ENCODE results near the gene CNGB1. TPM values are rescaled to one million over a fixed set of nuclear protein-coding genes. Genes with fewer than 3 reads are reported as not detected.

CNGB1 gene
- polyA plus RNA-seq, 1 of the 3 experiments (the other 2 are of a cell fraction): 0.05 TPM

DNA sequence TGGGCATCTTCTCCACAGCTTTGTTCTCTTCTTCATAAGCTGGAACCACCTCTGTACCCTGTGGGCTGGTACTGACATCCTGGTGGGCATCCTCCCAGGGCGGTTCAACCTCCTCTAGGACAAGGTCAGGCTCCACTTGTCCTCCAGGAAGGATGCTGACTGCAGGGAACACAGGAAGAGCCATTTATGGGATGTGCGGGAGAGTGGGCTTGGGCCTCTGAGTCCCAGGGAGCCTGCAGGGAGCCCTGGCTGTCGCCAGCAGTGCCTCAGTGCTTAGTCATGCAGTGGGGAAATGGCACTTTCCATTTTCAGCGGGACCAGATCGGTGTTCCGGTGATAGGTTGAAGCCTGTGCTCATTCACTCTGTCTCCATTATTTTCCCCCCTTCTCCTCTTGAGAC lies 20.5 kb downstream of the CNGB1 start:
- H4K20me1 ChIP-seq (ENCODE audit: insufficient read depth): no peaks in the 10 kb centered on the region
- H3K36me3 ChIP-seq (replicated peaks in 1 of 2; ENCODE audit: control insufficient read depth in 1 of 2, insufficient read depth in 2 of 2, low read length in 1 of 2): no peaks in the 10 kb centered on the region
- no peak for TF ChIP-seq EZH2phosphoT487 (IDR thresholded peaks at IDR 0.05; ENCODE audit: borderline replicate concordance, low read depth)
- no peak for TF ChIP-seq NRF1 (IDR thresholded peaks at IDR 0.05; ENCODE audit: low read depth, low read length)
- TF ChIP-seq TCF12 (IDR thresholded peaks at IDR 0.05): no peak
- no peak for TF ChIP-seq RAD21 (IDR thresholded peaks at IDR 0.05; ENCODE audit: low read length)
- no peak for TF ChIP-seq TEAD4 (IDR thresholded peaks at IDR 0.05; ENCODE audit: borderline replicate concordance, insufficient read depth)
- no peak for TF ChIP-seq IRF3 (IDR thresholded peaks at IDR 0.05; ENCODE audit: low read depth, low read length)
- H3K27me3 ChIP-seq (ENCODE audit: insufficient read depth): no peaks in the 10 kb centered on the region
- H3K27ac ChIP-seq (ENCODE audit: low read depth in 2 of 2, low read length in 1 of 2): no peak overlapping the region
- H3K4me3 ChIP-seq (ENCODE audit: low read depth in 2 of 2, low read length in 1 of 2): no peak overlapping the region
- no peaks in the 10 kb centered on the region for H3K79me2 ChIP-seq (ENCODE audit: insufficient read depth)
- no peaks in the 10 kb centered on the region for H3F3A ChIP-seq (replicated peaks; ENCODE audit: insufficient read depth)
- ChIA-PET CTCF (interaction anchor here (0.7 kb wide), 1 partner anchor 42 kb away, joined by 3 read pairs; no protein-coding TSS in a partner anchor), POLR2A (no interaction called here)
- peaks cover 0 to 5% of the 10 kb centered on the region in 2 experiments; a peak in 1 of 4 replicates for H3K4me1 ChIP-seq (ENCODE audit: control insufficient read depth in 1 of 2, insufficient read depth in 2 of 2, low read depth in 1 of 2, low read length in 1 of 2)
- 45% methylated on average over 6 of the region's 6 CpGs for WGBS (ENCODE audit: low lambda C conversion rate)
- no peak for DNase-seq
- no peaks in the 10 kb centered on the region for H3K9me3 ChIP-seq
- H2AFZ ChIP-seq (ENCODE audit: low read depth): no peak overlapping the region
- H3K9me2 ChIP-seq: no peaks in the 10 kb centered on the region
- H3K9ac ChIP-seq: no peak overlapping the region
- no peak overlapping the region for H3K4me2 ChIP-seq

DNA sequence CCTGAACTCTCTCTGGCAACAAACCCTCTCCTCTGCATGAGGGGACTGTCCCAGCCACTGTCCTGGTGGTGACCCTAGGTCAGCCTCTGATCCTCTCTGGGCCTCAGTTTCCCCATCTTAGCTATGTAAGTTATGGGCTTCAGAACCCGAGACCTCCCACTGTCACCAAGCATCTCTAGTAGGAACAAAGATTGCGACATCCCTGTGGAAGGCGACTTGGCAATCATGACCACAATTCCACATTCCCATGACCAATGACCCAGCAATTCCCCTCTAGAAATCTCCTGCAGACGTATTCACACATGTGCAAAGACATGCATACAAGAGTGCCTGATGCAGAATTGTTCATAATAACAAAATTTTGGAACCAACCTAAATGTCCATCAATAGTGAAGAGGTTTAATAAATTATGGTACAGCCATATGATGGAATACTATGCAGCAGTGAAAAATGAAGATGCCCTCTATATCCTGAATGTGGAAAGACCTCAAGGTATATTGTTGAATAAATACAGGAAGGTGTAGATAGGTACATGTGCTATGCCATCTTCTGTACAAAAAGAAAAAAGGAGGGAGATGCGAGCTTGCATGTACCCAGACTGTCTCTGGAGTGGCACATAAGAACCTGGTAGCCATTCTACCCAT lies 21.2 kb downstream of the CNGB1 start:
- no peak overlapping the region for H3K4me3 ChIP-seq (ENCODE audit: low read depth in 2 of 2, low read length in 1 of 2)
- no peaks in the 10 kb centered on the region for H3K79me2 ChIP-seq (ENCODE audit: insufficient read depth)
- H4K20me1 ChIP-seq (ENCODE audit: insufficient read depth): no peaks in the 10 kb centered on the region
- H3K27me3 ChIP-seq (ENCODE audit: insufficient read depth): no peaks in the 10 kb centered on the region
- H3K9ac ChIP-seq: no peak overlapping the region
- ChIA-PET CTCF (no interaction called here), POLR2A (no interaction called here)
- H3K4me1 ChIP-seq (ENCODE audit: control insufficient read depth in 1 of 2, insufficient read depth in 2 of 2, low read depth in 1 of 2, low read length in 1 of 2): peaks cover 0 to 5% of the 10 kb centered on the region in 2 experiments; a peak in 1 of 4 replicates
- H3K4me2 ChIP-seq: no peak overlapping the region
- TF ChIP-seq MEF2A (IDR thresholded peaks at IDR 0.05; ENCODE audit: borderline replicate concordance, low read depth) (no peak), MXI1 (IDR thresholded peaks at IDR 0.05; ENCODE audit: low read depth, low read length) (no peak), TAF1 (IDR thresholded peaks at IDR 0.05; ENCODE audit: borderline replicate concordance, low read depth, low read length) (no peak)
- 65% methylated on average over 5 of the region's 5 CpGs for WGBS (ENCODE audit: low lambda C conversion rate)
- no peak overlapping the region for H3K27ac ChIP-seq (ENCODE audit: low read depth in 2 of 2, low read length in 1 of 2)
- DNase-seq: no peak
- no peaks in the 10 kb centered on the region for H3K9me2 ChIP-seq
- no peaks in the 10 kb centered on the region for H3K9me3 ChIP-seq
- no peaks in the 10 kb centered on the region for H3K36me3 ChIP-seq (replicated peaks in 1 of 2; ENCODE audit: control insufficient read depth in 1 of 2, insufficient read depth in 2 of 2, low read length in 1 of 2)
- no peak overlapping the region for H2AFZ ChIP-seq (ENCODE audit: low read depth)
- no peaks in the 10 kb centered on the region for H3F3A ChIP-seq (replicated peaks; ENCODE audit: insufficient read depth)

GRCh38 chr16:57949013-57949412 lies 21.9 kb downstream of the CNGB1 start:
- CTCF ChIA-PET: no interaction called here
- H3K4me1 ChIP-seq (ENCODE audit: control insufficient read depth in 1 of 2, insufficient read depth in 2 of 2, low read depth in 1 of 2, low read length in 1 of 2): peaks cover 0 to 5% of the 10 kb centered on the region in 2 experiments; a peak in 1 of 4 replicates
- no peak overlapping the region for H3K4me2 ChIP-seq
- no peak overlapping the region for H3K9ac ChIP-seq
- no peaks in the 10 kb centered on the region for H3K79me2 ChIP-seq (ENCODE audit: insufficient read depth)
- no peaks in the 10 kb centered on the region for H3F3A ChIP-seq (replicated peaks; ENCODE audit: insufficient read depth)
- no peaks in the 10 kb centered on the region for H4K20me1 ChIP-seq (ENCODE audit: insufficient read depth)
- 70% methylated on average over 2 of the region's 2 CpGs for WGBS (ENCODE audit: low lambda C conversion rate)
- no peaks in the 10 kb centered on the region for H3K27me3 ChIP-seq (ENCODE audit: insufficient read depth)
- no peaks in the 10 kb centered on the region for H3K9me2 ChIP-seq
- H3K27ac ChIP-seq (ENCODE audit: low read depth in 2 of 2, low read length in 1 of 2): no peak overlapping the region
- H3K36me3 ChIP-seq (replicated peaks in 1 of 2; ENCODE audit: control insufficient read depth in 1 of 2, insufficient read depth in 2 of 2, low read length in 1 of 2): no peaks in the 10 kb centered on the region
- no peak overlapping the region for H3K4me3 ChIP-seq (ENCODE audit: low read depth in 2 of 2, low read length in 1 of 2)
- no peaks in the 10 kb centered on the region for H3K9me3 ChIP-seq
- POLR2A ChIA-PET: no interaction called here
- H2AFZ ChIP-seq (ENCODE audit: low read depth): no peak overlapping the region
- DNase-seq: no peak
- TF ChIP-seq POLR2AphosphoS5 (IDR thresholded peaks at IDR 0.05; ENCODE audit: low read depth, low read length) (no peak), CTCF (IDR thresholded peaks at IDR 0.05) (no peak), USF1 (IDR thresholded peaks at IDR 0.05; ENCODE audit: borderline replicate concordance, low read depth) (no peak), EZH2phosphoT487 (IDR thresholded peaks at IDR 0.05; ENCODE audit: borderline replicate concordance, low read depth) (no peak), GABPA (IDR thresholded peaks at IDR 0.05; ENCODE audit: low read depth) (no peak), TCF12 (IDR thresholded peaks at IDR 0.05) (no peak), RCOR1 (IDR thresholded peaks at IDR 0.05; ENCODE audit: low read length) (no peak), JUND (IDR thresholded peaks at IDR 0.05) (no peak), RAD21 (IDR thresholded peaks at IDR 0.05; ENCODE audit: low read length) (no peak), SIN3A (IDR thresholded peaks at IDR 0.05; ENCODE audit: borderline replicate concordance, low read depth, low read length) (no peak), IRF3 (IDR thresholded peaks at IDR 0.05; ENCODE audit: low read depth, low read length) (no peak), GATA2 (CRISPR knock-in tag; IDR thresholded peaks at IDR 0.05) (no peak), TEAD4 (IDR thresholded peaks at IDR 0.05; ENCODE audit: borderline replicate concordance, insufficient read depth) (no peak)

Measured in SK-N-SH (cell line).